OCI-LY1 (cell line): Measurements from ENCODE around the gene TMEM178B.

Experiments
- H2AFZ ChIP-seq: fragments of 200-600 bp; sonication (generic), shearing (Covaris generic); 2 replicates; pipeline ENCODE4 v1.6.0; 2014; ENCODE audit warnings: antibody characterized with exemption, mild to moderate bottlenecking, low read length
- H3F3A ChIP-seq: fragments of 200-600 bp; sonication (generic), shearing (Covaris generic); 2 replicates; pipeline ENCODE4 v1.6.0; 2014; ENCODE audit warnings: mild to moderate bottlenecking, antibody characterized with exemption, low read length, moderate library complexity; ENCODE audit not compliant: insufficient read depth
- H3K27ac ChIP-seq: fragments of 200-600 bp; sonication (generic); 2 replicates; pipeline ENCODE4 v1.5.1; 2014; ENCODE audit warnings: low read length, mixed run types, mild to moderate bottlenecking, low read depth; ENCODE audit not compliant: poor library complexity, severe bottlenecking
- H3K27me3 ChIP-seq: fragments of 200-600 bp; sonication (generic); 2 replicates; pipeline ENCODE4 v1.6.0; 2014; ENCODE audit warnings: antibody characterized with exemption, mild to moderate bottlenecking, low read length, moderate library complexity; ENCODE audit not compliant: insufficient read depth
- H3K36me3 ChIP-seq: fragments of 200-600 bp; sonication (generic); 2 replicates; pipeline ENCODE4 v1.6.1; 2014; ENCODE audit warnings: mild to moderate bottlenecking, antibody characterized with exemption, low read length, moderate library complexity, mixed read lengths; ENCODE audit not compliant: insufficient read depth
- H3K4me1 ChIP-seq: fragments of 200-600 bp; sonication (generic); 2 replicates; pipeline ENCODE4 v1.5.1; 2014; ENCODE audit warnings: mild to moderate bottlenecking, low read length, moderate library complexity; ENCODE audit not compliant: insufficient read depth, severe bottlenecking
- H3K4me2 ChIP-seq: fragments of 200-600 bp; sonication (generic), shearing (Covaris generic); 2 replicates; pipeline ENCODE4 v1.6.1; 2014; ENCODE audit warnings: low read length
- H3K4me3 ChIP-seq: fragments of 200-600 bp; sonication (generic); 2 replicates; pipeline ENCODE4 v1.5.1; 2014; ENCODE audit warnings: low read length, low read depth, mild to moderate bottlenecking, mixed read lengths; ENCODE audit not compliant: poor library complexity, severe bottlenecking
- H3K79me2 ChIP-seq: fragments of 200-600 bp; shearing (Covaris generic); 2 replicates; pipeline ENCODE4 v1.6.1; 2016; ENCODE audit warnings: mixed run types, low read length, mixed read lengths; ENCODE audit not compliant: insufficient read depth
- H3K9ac ChIP-seq: fragments of 200-600 bp; sonication (generic), shearing (Covaris generic); 2 replicates; pipeline ENCODE4 v1.6.1; 2014; ENCODE audit warnings: mild to moderate bottlenecking, low read length, mixed read lengths
- H3K9me2 ChIP-seq: fragments of 200-600 bp; sonication (generic), shearing (Covaris generic); 2 replicates; pipeline ENCODE4 v1.6.1; 2014; ENCODE audit warnings: low read depth, mild to moderate bottlenecking, low read length, mixed read lengths
- H3K9me3 ChIP-seq: fragments of 200-600 bp; shearing (Covaris generic); 2 replicates; pipeline ENCODE4 v1.6.1; 2014; ENCODE audit warnings: low read length, mixed read lengths
- H4K20me1 ChIP-seq: fragments of 200-600 bp; sonication (generic), shearing (Covaris generic); 2 replicates; pipeline ENCODE4 v1.6.0; 2016; ENCODE audit warnings: mild to moderate bottlenecking, low read length; ENCODE audit not compliant: insufficient read depth
- EZH2 ChIP-seq: fragments of 200-600 bp; sonication (generic), shearing (Covaris generic); IDR thresholded peaks from 2 replicates; pipeline ENCODE4 v1.8.0; 2017; ENCODE audit warnings: borderline replicate concordance, mixed run types, mild to moderate bottlenecking, antibody characterized with exemption, low read length, moderate library complexity, mixed read lengths
- TF ChIP-seq, protein P1 (sequence below): fragments of 200-600 bp; sonication (generic), shearing (Covaris generic); IDR thresholded peaks from 2 replicates; pipeline ENCODE4 v1.5.1; 2017; ENCODE audit warnings: mild to moderate bottlenecking, antibody characterized with exemption, low read length, moderate library complexity, mixed read lengths

TMEM178B gene

DNA sequence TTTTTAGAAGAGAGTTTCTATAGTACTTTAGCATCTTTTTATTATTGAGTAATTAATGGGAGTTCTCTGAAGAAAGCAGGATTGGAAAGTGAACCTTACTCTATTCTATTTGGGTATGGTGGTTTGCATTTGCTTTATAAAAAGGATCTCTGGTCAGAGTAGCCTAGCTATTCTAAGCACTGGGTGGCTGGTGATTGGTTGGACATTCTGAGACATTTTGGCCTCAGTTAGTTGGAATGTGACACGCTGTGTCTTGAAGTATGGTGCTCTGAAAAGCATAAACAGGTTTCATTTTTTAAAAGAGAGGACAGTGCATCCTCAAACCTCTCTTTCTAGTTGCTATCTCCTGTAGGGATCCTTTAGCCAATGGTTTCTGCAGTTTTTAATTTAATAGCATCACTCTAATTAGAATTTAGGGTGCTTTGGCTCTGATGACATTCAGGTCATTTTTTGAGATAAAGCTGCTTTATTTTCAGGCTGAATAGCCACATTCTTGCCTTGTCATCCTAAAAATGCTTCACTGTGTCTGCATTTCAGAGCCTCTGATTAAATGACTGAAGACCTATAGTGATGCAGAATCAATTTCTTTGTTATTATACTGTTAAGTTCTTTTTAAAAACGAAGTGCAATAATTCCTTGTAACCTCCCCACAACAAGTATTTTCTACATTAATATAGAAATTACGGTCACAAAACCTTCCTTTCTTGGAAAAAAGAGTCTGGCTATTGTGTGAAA lies 20.6 kb downstream of the TMEM178B start:
- Histone ChIP-seq H3K4me2 (no peak overlapping the region), H3F3A (no peaks in the 10 kb centered on the region), H3K9me2 (no peaks in the 10 kb centered on the region), H3K9ac (no peak overlapping the region), H3K4me3 (no peak overlapping the region), H3K36me3 (no peaks in the 10 kb centered on the region), H3K27me3 (no peaks in the 10 kb centered on the region), H3K79me2 (no peaks in the 10 kb centered on the region), H3K9me3 (no peaks in the 10 kb centered on the region), H4K20me1 (no peaks in the 10 kb centered on the region), H3K27ac (no peak overlapping the region), H2AFZ (no peak overlapping the region), H3K4me1 (no peaks in the 10 kb centered on the region)
- TF ChIP-seq, protein P1, sequence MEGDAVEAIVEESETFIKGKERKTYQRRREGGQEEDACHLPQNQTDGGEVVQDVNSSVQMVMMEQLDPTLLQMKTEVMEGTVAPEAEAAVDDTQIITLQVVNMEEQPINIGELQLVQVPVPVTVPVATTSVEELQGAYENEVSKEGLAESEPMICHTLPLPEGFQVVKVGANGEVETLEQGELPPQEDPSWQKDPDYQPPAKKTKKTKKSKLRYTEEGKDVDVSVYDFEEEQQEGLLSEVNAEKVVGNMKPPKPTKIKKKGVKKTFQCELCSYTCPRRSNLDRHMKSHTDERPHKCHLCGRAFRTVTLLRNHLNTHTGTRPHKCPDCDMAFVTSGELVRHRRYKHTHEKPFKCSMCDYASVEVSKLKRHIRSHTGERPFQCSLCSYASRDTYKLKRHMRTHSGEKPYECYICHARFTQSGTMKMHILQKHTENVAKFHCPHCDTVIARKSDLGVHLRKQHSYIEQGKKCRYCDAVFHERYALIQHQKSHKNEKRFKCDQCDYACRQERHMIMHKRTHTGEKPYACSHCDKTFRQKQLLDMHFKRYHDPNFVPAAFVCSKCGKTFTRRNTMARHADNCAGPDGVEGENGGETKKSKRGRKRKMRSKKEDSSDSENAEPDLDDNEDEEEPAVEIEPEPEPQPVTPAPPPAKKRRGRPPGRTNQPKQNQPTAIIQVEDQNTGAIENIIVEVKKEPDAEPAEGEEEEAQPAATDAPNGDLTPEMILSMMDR = no peak
- no peak for TF ChIP-seq EZH2

DNA sequence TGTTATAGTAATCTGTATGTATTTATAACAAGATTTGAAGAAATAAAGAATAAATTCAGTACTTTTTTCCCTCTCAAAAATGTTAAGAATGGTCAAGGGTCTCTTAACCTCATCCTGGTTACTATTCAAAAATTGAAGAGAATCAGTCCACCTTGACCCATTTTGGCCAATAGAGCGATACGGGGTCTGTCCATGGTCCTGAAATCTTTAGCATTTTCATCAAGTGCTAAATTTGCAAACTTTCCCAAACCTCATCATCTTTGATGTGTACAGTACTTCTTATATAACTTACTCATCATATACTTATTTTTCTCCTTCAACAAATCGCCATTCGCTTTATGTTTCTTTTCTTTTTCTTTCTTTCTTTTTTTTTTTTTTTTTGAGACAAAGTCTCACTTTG lies 23.6 kb downstream of the TMEM178B start:
- Histone ChIP-seq H3K27me3 (no peaks in the 10 kb centered on the region), H3K4me1 (no peaks in the 10 kb centered on the region), H3K79me2 (no peaks in the 10 kb centered on the region), H2AFZ (no peak overlapping the region), H3K9me3 (no peaks in the 10 kb centered on the region), H3K4me3 (no peak overlapping the region), H4K20me1 (no peaks in the 10 kb centered on the region), H3K4me2 (no peak overlapping the region), H3F3A (no peaks in the 10 kb centered on the region), H3K9me2 (no peaks in the 10 kb centered on the region), H3K36me3 (no peaks in the 10 kb centered on the region), H3K27ac (no peak overlapping the region), H3K9ac (no peak overlapping the region)
- no peak for TF ChIP-seq EZH2
- TF ChIP-seq, protein P1 = no peak

DNA sequence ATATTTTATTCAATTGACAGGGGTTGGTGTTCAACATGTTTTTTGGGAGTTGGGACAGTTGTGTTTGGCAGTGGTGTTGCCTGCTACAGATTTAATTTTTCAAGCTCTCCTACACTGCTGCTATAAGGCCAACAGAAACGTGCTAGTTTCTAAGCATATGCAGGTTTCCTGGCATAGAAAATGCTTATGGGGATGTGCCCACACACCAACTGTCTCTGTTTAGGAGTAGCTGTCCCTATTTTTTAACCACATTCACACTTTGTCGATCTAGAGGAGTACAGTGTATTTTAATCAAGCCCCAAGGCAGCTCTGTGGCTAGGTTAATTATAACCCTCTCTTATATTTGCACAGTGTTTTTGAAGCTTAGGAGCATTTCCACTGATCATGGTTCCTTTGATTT lies 28.6 kb downstream of the TMEM178B start:
- no peak overlapping the region for H2AFZ ChIP-seq
- no peak overlapping the region for H3K4me3 ChIP-seq

More for the DNA sequence above, 28.6 kb downstream of the TMEM178B start:
- no peak overlapping the region for H3K4me2 ChIP-seq
- no peaks in the 10 kb centered on the region for H3K36me3 ChIP-seq
- no peaks in the 10 kb centered on the region for H3F3A ChIP-seq
- no peaks in the 10 kb centered on the region for H4K20me1 ChIP-seq
- no peak overlapping the region for H3K27ac ChIP-seq
- TF ChIP-seq EZH2 = no peak
- TF ChIP-seq, protein P1 = no peak
- no peaks in the 10 kb centered on the region for H3K4me1 ChIP-seq
- H3K79me2 ChIP-seq = no peaks in the 10 kb centered on the region
- H3K9me2 ChIP-seq = no peaks in the 10 kb centered on the region
- no peaks in the 10 kb centered on the region for H3K27me3 ChIP-seq
- H3K9ac ChIP-seq = no peak overlapping the region
- no peaks in the 10 kb centered on the region for H3K9me3 ChIP-seq
